G401 (cell line): ENCODE data around the gene MPP1. TPM values are rescaled to one million over a fixed set of nuclear protein-coding genes. Genes with fewer than 3 reads are reported as not detected.

ENCODE experiments used
- DNase-seq: peaks from one replicate; pipeline ENCODE4 v3.0.0-alpha.2; 2015; ENCODE audit warnings: low spot score
- in situ Hi-C: cut with HindIII; loops from 2 replicates; pipeline ENCODE4 v1.10.0; 2016; ENCODE audit warnings: low sequenced_read_pairs, mixed read lengths
- total RNA-seq: library from RNA; depleted of rRNA; stranded (reverse); fragments of >200 nt; shearing (Covaris generic); gene quantifications from 2 replicates; pipeline ENCODE4 v1.2.3, GENCODE V29; 2014

Gene MPP1
- total RNA-seq, 1 experiment from 2014 or later, result 13.0 TPM

DNA sequence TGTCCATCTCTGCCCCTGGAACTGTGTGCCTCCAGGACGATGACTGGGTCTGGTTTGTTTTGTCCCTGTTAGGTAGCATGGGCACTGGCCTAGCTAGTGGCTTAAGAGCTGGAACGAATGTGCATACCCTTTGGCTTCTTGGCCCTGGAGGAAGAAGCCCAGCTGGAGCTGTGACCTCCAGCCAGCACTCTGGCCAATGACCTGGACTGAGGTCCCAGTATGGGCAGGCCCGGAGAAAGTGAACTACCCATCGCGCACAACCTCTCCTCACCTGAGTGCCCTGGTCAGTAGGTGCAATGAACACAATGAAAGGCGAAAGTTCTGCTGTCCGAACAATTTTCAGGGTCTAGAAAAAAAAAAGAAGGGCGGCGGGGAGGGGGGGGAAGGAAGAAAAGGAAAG, 24.3 kb downstream of the MPP1 start:
- DNase-seq, result no peak
- in situ Hi-C loops, result no loop called here

DNA sequence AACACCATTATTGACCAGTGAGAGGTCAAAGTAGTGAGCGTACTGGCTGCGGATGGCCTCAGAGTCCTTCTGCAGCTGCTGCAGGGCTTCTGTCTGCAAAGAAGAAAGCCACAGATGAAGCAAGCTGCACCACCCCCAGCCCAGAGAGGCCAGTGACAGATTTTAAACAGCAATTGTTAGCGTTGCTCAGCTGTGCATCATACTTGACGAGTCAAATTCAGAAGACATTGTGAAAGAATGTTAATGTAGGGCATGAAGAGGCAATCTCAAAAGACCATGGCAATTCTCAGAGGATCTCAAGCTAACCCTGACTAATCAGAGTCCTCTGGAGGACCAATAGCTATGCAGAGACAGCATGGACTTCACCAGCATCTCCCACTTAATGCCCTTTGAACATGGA, 26.0 kb downstream of the MPP1 start:
- DNase-seq, result no peak

DNA sequence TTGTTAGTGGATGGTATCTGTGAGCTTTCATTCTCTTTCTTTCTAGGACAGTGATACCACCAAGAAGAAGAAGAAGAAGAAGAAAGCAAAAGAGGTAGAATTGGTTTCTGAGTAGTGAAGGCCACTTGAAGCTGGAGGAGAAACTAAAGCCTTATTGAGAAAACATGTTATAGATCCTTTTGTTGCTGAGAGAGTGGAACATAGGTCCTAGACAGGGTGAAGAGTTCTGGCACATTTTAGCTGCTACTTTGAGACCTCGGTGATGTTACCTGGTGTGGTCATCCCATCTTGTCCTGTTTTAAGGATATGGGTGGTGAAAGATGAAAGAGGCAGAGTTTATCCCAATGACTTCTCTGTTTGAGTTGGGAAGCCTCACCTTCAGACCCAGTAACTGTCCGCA, 28.5 kb downstream of the MPP1 start:
- in situ Hi-C loops, result no loop called here
- DNase-seq, result no peak

More for the DNA sequence above, 26.0 kb downstream of the MPP1 start:
- in situ Hi-C loops, result no loop called here

DNA sequence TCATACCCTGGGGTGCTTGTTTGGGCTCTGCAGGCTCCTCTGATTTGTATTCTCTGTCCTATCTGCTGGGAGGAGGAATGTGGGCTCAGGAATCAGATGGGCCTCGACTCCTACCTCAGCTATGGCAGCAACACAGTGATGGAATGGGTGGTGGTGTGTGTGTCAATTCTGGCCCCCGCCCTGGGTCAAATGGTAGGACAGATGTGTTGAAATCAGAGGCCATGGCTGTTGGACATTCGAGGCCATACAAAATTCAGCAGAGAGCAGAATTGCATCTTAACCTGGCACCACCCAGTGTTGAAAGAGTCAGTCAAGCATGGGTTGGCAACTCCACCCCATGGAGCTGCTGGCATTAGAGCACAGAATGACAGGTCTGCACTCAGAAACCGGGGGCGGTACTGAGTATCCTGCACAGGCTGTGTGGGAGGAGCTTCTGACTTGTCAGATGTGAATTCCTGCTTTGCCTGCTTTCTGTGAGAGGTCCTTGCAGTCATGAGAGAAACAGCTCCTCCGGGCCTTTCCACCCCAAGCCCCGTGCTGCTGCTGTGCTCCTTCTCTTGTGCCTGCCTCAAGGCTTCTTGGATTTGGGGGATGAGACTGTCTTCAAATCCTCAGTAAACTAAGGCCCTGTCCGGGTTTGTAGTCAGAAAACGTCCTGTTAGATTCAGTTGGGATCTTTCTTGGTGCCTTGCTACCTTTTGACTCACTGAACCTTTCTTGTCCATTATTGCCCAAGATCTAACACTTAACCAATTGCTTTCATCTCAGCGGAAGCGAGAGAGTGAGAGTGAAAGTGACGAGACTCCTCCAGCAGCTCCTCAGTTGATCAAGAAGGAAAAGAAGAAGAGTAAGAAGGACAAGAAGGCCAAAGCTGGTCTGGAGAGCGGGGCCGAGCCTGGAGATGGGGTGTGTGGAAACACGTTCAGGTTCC, 29.6 kb downstream of the MPP1 start:
- in situ Hi-C loops, result no loop called here
- DNase-seq, result peak; percentile 12

DNA sequence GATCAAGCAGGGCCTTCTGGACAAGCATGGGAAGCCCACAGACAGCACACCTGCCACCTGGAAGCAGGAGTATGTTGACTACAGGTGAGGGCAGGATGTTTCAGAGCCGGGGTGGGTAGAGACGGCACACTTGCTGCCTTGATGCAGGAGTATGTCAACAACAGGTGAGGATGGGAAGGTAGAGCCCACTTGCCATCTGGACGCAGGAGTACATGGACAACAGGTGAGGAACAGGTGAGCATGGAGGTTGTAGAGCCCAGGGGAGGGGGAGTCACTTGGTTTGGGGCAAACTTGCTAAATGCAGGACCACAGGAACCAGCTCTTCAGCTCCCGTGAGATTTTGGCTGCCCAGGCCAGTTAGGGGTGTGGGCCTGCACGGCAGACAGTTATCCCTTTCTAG, 30.7 kb downstream of the MPP1 start:
- in situ Hi-C loops, result no loop called here
- DNase-seq, result no peak

DNA sequence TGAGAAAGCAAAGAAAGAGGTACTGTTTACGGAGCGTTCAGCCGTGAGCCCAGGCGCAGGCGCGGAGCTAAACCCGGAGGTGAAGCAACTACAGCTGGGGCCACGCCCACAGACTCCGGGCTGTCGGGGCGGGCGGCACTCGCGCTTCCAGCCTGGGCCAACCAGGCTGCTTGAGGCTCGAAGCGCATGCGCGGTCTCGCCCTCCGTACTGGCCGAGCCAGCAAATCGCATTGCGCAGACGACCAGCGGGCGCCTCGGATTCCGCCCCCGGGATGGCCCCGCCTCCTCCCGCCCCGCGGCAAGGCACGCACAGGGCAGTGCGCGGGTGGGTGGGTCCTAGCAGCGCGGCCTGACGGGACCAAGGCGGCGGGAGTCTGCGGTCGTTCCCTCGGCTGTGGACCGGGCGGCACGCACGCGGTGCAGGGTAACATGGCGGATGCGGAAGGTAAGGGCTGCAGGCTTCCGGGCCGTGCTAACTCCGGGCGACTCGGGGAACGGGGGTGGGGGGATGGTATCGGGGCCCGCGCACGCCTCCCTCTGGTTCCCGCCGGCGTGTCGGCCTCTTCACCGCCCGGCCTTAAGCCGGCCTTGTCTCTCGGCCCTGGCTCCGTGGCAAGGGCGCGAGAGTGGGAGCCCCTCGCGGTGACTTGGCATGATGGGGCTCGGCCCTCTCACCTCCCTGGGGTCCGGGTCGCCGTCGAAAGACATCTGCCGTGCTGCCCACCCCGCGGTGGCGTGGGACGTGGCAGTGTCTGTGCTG, 42.6 kb downstream of the MPP1 start, which contains the start of gene DKC1:
DKC1 (plus strand) TSS at position 328 of the 760 bp plus-strand sequence; CDS start at position 430, 102 bp downstream.
- DNase-seq, result peak; percentile 92
- in situ Hi-C loops, result no loop called here

DNA sequence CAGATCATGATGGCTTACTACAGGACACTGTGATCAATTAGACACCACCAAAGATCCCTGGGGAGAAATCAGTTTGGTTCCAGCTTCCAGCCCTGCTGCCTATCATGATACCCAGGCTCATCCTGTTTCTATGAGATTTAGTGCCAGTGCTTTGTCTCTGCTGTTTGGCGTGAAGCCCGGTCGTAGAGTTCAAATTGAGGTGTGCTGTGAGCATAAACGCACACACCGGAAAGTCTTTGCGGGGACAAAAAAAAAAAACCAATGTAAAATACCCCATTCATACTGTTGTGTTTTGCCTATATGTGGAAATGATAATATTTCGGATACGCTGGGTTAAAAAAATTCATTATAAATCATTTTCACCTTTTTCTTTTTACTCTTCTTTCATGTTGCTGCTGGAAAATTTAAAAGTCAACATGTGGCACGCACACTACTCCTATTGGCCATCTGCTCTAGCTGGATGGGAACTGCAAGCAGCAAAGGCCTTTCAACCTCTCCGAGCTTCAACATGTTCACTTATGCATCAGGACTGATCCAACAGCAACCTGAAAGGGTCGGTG, 43.2 kb downstream of the MPP1 start:
- in situ Hi-C loops, result no loop called here
- no peak for DNase-seq

DNA sequence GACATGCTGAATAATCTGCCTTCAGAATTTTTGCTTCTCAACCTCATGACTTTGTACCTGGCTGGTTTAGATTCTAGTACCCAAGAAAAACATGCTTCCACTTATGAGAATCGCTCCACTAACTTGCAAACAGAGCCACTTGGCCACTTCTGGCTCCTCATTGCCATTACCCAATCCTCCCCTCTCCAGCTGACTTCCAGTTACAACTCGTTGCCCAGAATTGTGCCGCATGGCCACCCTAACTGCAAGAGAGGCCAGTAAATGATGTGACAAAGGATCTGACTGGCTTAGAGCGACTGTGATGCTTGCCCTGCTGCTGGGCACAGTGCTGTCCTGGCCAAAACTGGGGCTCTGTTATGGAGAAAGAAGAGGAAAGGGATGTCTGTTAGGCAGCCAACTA, 46.6 kb downstream of the MPP1 start:
- DNase-seq, result no peak
- in situ Hi-C loops, result no loop called here

DNA sequence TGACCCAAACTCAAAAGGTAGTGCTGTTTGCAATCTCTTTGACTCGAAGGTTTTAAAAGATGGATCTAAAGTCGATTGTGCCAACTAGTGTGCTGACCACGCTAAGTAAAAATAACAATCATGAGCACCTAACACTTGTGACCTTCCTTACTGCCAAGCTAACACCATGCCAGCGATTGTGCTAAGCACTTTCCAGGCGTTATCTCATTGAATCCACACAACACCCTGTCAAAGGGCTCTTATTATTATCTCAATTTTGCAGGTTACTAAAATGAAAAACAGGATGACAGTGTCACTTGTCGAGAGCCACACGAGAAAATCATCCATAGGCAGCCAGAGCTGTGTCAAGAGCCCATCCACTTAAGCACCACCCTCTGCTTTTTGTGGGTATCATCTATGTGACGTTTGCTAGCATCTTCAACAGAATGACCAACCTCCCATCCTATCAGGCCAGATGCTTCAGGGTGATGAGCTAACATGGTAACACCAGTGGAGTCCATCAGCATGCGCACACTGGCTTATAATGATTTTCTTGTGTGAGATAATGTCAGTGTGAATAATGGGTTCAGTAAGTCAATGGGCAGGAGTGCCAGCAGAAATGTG, 53.5 kb downstream of the MPP1 start:
- in situ Hi-C loops, result no loop called here
- DNase-seq, result no peak

DNA sequence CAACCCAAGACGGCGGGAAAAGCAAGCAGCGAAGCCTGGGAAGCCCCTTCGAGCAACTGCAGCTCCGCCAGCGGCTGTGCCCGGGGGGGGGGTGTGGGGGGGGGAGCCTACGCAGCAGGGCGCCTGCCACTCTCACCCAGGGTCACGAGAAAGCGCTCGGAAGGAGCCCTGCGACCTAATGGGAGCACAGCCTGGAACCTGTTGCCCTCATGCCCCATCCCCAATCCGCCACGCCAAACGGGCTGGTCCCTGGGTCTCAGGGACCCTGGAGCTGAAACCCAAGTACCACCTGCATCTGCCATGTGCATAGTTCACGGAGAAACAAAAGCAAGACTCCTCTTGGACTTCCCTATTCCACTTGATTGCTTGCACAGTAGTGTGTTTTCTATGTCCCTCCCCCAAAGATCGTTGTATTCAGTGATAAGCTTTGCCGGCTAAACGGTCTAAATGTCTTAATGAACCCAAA, 54.0 kb downstream of the MPP1 start:
- in situ Hi-C loops, result no loop called here
- DNase-seq, result no peak

DNA sequence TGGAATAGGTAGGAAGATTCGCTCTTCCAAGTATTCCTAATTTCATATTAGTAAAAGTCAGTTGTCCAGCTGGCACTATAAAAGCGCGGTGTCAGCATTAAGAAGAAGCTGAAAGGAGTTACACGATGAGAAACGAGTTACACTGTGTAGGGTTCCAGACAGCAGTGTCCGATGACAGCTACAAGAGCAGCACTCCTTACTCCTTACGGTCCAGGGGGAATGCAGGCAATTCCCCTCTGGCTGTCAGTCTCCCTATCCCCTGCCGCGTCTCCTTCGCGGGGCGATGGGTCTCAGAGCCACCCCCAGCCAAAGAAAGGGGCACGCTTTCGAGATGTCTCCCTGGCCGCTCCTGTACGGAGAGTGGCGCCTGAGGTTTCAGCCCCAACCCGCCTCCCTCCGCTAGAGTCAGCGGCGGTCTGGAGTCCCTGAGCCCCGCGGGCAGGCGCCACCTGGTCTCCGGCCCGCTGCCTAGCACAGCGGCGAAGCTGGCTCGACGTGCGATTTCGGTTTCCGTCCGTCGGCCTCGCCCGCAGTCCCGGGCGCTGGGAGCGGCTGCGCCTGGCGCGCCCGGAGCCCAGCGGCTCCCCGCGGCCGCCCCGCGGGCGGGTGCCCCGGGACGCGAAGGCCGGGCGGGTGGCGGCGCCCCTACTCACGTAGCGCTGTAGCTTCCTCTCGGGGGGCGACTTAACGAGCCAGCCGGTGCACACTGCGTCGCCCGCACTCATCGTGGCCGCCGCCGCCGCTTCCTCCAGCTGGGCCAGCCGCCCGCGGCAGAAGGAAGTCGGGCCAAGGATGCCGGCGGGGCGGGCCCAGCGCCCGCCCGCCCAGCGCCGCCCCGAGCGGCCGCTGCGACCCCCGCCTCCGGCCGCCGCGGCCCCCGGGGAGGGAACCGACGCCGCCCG, 54.7 kb downstream of the MPP1 start, which contains the start of gene GAB3:
GAB3 (minus strand) TSS at position 777 of the 902 bp plus-strand sequence; CDS start at position 725, 52 bp downstream.
- no peak for DNase-seq
- in situ Hi-C loops, result no loop called here

DNA sequence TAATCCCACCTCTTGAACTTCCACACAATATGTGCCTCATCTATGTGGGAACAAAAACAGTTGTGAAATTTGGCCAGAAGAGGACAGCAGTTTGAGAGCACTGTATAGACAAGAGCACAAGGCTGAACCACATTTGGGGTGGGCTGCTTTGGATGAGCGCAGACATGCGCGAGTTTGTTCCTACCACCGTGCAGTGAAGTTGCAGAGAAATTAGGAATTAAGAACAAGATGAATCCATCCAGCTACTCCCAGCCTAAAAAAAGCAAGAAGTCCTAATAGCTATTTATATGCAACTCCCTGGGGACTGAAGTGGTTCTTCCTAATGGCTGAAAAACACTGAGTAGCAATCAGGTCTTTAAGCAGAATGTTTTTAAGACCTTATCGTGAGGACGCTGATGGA, 55.4 kb downstream of the MPP1 start:
- DNase-seq, result no peak
- in situ Hi-C loops, result no loop called here

DNA sequence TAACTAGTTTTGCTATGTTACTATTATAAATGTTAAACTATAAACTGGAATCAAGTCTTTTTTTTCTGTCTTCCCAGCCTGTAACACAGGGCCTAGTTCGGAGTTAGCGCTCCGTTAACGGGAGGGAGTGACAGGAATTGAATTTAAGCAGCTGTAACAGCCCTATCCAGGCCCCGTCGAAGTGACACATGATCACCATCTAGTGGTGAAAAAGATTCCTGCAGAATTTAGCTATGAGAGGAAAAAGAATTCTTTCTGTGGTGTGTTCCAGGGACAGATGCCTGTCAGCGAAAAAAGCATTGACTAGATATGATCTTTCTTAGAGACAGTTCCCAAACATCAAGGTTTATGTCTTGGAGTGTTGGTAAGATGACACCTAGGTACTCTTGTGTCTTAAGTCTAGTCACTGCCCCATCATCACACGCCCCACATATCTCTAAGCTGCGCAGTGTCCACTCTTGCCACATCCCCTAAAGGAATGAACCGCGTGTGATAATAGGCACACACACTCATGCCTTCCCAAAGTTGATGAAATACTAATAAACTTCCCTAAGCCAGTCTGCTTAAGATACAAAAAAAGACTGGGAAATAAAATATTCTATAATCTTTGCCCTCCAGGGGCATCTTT, 56.5 kb downstream of the MPP1 start:
- peak; percentile 44 for DNase-seq

DNA sequence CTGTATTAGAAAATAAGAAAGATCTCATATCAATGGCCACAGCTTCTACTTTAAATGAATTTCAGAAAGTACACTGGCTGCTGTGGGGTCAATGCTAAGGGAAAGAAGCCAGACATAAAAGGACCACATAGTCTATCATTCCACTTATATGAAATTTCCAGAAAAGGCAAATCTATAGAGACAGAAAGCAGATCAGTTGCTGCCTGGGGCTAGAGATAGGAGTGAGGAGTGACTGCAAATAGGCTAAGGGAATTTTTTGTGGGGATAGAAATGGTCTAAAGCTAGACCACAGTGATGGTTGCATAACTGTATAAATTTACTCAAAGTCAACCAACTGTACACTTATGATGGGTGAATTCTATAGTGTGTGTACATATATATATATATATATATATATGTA, 62.7 kb downstream of the MPP1 start:
- no peak for DNase-seq
- in situ Hi-C loops, result no loop called here

More for the DNA sequence above, 56.5 kb downstream of the MPP1 start:
- in situ Hi-C loops, result no loop called here

DNA sequence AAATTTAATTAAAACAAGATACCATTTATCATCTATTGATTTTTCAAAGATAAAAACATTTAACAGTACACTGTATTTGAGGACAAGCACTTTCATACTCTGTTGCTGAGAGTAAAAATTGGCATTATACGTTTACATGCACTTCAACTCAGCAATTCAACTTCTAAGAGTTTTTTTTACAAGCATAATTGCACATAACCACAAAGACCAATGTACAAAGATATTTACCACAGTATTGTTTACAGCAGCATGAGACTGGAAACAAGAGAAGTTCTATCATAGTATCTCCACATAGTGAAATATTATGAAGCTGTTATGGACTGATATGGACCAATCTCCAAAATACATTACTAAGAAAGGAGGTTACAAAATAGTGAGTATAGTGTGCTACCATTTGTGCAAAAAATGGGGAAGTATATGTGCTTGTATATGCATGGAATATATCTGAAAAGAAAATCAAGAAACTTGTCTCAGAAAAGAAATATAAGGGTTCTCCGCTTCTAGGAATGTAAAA, 65.3 kb downstream of the MPP1 start:
- in situ Hi-C loops, result no loop called here
- no peak for DNase-seq

DNA sequence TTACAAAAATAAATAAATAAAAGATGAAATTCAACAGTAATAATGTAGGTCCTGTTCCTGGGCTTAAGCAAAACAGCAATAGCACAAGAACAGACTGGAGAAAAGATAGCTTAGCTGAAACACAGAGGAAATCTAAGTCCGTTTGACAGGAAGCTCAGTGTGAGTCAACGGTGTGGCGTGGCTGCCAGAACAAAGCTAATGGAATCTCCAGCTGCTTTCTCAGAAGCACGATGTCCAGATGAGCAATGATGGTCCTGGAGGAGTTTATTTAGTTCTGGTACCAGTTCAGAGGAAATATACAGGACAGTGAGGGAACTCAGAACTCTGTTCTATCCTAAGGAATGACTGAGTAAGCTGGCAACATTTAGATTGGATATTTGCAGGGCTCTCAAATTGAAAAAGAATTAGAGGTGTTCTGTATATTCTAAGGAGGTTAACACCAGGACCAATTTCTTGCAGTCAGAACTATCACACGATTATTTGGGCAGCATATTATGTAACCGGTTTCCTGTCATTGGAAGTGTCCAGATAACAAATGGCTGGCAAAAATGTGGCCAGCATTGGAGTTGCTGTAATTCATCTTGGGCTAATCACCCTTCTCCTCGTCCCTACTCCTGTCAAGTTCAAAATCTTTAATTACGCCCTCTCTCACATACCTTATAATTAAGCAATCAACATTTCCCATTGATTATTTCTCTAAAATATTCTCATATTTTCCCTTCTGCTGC, 67.1 kb downstream of the MPP1 start:
- no peak for DNase-seq
- in situ Hi-C loops, result no loop called here

DNA sequence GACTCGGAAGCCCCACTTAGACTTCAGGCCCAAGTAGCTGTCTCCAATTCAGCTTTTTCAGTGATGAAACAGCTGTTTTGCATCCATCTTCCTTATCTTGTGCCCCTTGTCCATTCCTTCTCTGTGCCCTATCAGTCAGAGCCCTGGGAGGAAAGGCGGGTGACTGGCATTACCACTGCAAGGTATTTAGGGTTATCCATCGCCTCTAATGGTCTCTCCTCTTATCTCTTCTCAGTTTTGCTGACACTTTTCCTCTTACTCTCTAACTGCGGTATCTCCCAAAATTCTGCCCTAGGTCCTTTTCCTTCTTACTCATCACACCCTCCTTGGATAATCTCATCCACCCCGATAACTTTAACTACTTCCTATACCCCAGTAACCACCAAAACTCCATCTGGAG, 68.1 kb downstream of the MPP1 start:
- no peak for DNase-seq
- in situ Hi-C loops, result no loop called here
